Large intestine (tissue), 3 donors: ENCODE data around the gene PPP1R37. TPM values are rescaled to one million over a fixed set of nuclear protein-coding genes. Genes with fewer than 3 reads are reported as not detected.
A peak's percentile ranks its signal among the peaks of the same experiment; 100 is the strongest.

ENCODE experiments used
- DNase-seq, 2 donors: peaks; one replicate each; pipeline versions ENCODE4 v3.0.0 to v3.0.0-alpha.2; 2013
- H3K27ac ChIP-seq: one replicate; pipeline ENCODE4 v1.5.1; 2013; ENCODE audit warnings: low read length
- H3K27me3 ChIP-seq: 2 replicates; pipeline ENCODE4 v1.6.1; 2013; ENCODE audit warnings: low read length; ENCODE audit not compliant: control insufficient read depth, insufficient read depth
- H3K36me3 ChIP-seq: 2 replicates; pipeline ENCODE4 v1.6.1; 2013; ENCODE audit warnings: low read length; ENCODE audit not compliant: control insufficient read depth, insufficient read depth
- H3K4me1 ChIP-seq: one replicate; pipeline ENCODE4 v1.6.1; 2013; ENCODE audit warnings: low read length; ENCODE audit not compliant: control insufficient read depth, insufficient read depth
- H3K4me3 ChIP-seq: one replicate; pipeline ENCODE4 v1.5.1; 2013; ENCODE audit warnings: low read length
- H3K9me3 ChIP-seq: one replicate; pipeline ENCODE4 v1.6.1; 2013; ENCODE audit warnings: mild to moderate bottlenecking, low read depth, low read length, moderate library complexity; ENCODE audit not compliant: control insufficient read depth
- WGBS: methylation state at CpG from one replicate; pipeline ENCODE4 v1.1.5; 2013; ENCODE audit warnings: low lambda C conversion rate; ENCODE audit not compliant: insufficient coverage; 5-methylcytosine and 5-hydroxymethylcytosine counted together
- polyA plus RNA-seq: library from polyadenylated mRNA; unstranded; fragments of 120-200 nt; gene quantifications from one replicate; pipeline ENCODE4 v1.2.1, GENCODE V29; 2013

The PPP1R37 gene
- polyA plus RNA-seq, 1 donor: 40.3 TPM

DNA sequence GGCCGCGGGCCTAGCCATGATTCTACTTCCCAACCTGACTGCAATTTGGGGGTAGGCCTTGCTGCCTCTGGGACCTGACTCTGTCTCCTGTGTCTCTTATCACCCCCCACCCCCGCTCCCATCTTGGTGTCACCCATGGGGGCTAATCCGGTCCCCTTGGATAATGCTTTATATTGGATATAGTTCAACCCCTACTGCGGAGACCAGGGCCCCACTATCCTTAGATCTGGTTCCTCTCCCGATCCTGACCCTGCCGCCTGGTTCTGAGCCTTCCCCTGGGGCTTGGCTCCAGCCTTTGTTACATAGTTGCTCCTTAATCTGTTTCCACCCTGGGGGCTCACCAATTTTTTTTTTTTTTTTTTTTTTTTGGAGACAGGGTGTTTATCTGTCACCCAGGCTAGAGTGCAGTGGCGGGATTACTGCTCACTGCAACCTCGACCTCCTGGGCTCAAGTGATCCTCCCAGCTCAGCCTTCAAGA, 87.0 kb downstream of the PPP1R37 start:
- Histone ChIP-seq H3K36me3 (peaks cover 6% of the 10 kb centered on the region), H3K4me3 (peak overlapping the region; percentile 51), H3K9me3 (no peaks in the 10 kb centered on the region), H3K4me1 (peaks cover 11% of the 10 kb centered on the region), H3K27me3 (no peaks in the 10 kb centered on the region), H3K27ac (no peak overlapping the region)
- no CpG with 5 or more reads among the region's 9 CpGs for WGBS
- DNase-seq: no peak

DNA sequence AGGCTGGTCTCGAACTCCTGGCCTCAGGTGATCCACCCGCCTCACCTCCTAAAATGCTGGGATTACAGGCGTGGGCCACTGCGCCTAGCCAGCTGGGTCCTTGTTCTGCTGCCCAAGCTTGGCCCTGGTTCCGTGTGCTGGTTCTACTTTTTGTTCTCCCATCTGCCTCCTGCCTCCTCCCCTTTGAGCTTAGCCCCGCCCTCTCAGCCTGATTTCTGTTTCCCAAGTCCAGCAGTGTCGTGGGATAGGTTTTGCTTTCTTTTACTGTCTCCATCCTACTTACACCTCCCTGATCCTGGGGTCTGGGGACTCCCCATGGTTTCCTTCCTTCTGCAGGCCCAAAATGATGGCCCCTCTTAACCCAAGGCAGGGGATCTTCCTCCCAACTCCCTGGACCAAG, 88.0 kb downstream of the PPP1R37 start:
- no CpG with 5 or more reads among the region's 7 CpGs for WGBS
- no peak overlapping the region for H3K4me3 ChIP-seq

DNA sequence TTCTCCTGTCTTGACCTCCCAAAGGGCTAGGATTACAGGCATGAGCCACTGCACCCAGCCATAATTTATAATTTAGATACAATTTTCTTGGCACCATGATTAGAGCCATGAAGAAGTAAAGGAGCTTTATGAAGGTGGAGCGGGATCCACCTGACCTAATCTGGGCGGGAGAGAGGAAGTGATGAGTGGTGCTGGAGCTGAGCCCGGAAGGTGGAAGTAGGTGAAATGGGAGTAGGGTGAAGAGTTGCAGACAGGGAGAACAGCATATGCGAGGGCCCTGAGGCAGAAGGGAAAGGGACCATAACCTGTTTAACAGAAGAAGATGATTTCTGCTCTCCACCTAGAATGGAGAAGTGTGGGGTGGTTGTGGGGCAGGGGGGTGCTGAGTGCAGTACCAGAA, 89.8 kb downstream of the PPP1R37 start:
- WGBS: 100% methylated on average over 1 of the region's 4 CpGs
- Histone ChIP-seq H3K4me3 (no peak overlapping the region), H3K27me3 (no peaks in the 10 kb centered on the region), H3K9me3 (no peaks in the 10 kb centered on the region), H3K4me1 (peaks cover 8% of the 10 kb centered on the region), H3K27ac (no peak overlapping the region), H3K36me3 (peaks cover 6% of the 10 kb centered on the region)
- DNase-seq: no peak

More for the DNA sequence above, 88.0 kb downstream of the PPP1R37 start:
- peaks cover 6% of the 10 kb centered on the region for H3K36me3 ChIP-seq
- H3K27ac ChIP-seq: no peak overlapping the region
- no peak for DNase-seq
- peaks cover 11% of the 10 kb centered on the region for H3K4me1 ChIP-seq
- H3K9me3 ChIP-seq: no peaks in the 10 kb centered on the region
- H3K27me3 ChIP-seq: no peaks in the 10 kb centered on the region

DNA sequence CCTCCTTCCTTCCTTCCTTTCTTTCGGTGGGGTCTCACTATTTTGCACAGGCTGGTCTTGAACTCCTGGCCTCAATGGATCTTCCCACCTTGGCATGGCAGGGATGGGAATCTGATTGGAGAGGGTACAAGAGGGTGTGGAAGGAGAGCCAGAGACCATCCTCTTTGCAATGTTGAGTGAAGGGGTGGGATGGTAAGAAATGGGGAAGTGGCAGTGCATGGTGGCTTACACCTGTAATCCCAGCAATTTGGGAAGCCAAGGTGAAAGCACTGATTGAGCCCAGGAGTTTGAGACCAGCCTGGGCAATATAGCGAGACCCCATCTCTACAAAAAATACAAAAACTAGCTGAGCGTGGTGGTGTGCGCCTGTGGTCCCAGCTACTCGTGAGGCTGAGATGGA, 91.1 kb downstream of the PPP1R37 start:
- no CpG with 5 or more reads among the region's 5 CpGs for WGBS
- Histone ChIP-seq H3K4me1 (peaks cover 8% of the 10 kb centered on the region), H3K36me3 (peaks cover 6% of the 10 kb centered on the region), H3K4me3 (no peak overlapping the region), H3K9me3 (no peaks in the 10 kb centered on the region), H3K27ac (no peak overlapping the region), H3K27me3 (no peaks in the 10 kb centered on the region)
- DNase-seq: no peak

DNA sequence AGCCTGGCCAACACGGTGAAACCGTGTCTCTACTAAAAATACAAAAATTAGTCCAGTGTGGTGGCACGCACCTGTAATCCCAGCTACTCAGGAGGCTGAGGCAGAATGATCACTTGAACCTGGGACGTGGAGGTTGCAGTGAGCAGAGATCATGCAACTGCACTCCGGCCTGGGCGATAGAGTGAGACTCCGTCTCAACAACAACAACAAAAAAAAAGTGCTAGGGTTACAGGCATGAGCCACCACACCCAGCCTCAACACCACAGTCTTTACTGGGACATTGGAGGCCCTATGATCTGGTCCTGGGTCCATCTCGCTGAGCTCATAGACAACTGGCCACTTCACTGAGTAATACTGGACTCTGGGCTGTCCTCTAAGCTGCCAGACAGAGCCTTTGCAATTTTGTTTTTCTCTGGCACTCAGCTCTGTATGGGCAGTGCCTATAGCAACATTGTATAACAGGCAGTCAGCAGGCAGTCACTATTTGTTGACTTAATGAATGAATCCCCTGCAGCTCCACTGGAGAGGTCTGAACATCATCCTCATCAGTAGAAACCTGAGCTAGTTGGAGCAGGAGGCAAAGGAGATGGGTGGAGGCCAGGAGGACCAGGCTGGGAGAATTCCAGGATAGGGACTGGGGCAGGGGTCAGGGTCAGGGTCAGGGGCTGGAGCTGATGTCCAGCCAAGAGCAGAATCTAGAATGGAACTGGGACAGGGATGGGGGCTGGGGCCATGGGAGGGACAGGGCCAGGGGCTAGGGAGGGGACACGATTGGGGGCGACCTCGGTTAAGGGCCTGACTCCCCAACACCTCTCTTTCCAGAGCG, 93.7 kb downstream of the PPP1R37 start:
- H3K4me3 ChIP-seq: no peak overlapping the region

DNA sequence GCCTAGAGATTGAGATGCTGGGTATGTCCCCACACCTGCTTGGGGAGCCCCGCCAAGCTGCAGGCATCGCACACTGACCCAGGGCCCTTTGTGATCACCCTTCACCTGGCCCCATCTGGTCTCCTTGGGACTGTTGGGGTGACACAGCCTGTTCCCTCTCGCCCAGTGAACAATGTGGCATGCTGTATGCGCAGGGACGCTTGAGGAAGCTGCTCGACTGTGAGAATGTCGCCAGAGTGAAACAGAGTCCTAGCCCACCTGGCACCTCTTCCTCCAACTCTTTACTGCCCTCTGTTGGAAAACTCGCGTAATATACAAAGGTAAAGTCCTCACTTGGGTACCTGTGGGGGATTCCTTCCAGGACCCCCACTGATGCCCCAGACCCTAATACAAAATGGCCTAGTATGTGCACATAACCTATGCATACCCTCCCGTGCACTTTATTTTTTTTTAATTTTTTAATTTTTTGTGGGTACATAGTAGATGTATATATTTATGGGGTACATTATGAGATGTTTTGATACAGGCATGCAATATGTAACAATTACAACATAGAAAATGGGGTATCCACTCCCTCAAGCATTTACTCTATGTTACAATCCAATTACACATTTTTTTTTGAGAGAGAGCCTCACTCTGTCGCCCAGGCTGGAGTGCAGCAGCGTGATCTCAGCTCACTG, 94.6 kb downstream of the PPP1R37 start:
- no peaks in the 10 kb centered on the region for H3K27me3 ChIP-seq
- no peaks in the 10 kb centered on the region for H3K4me1 ChIP-seq
- no peaks in the 10 kb centered on the region for H3K36me3 ChIP-seq
- no peak overlapping the region for H3K4me3 ChIP-seq
- WGBS: no CpG with 5 or more reads among the region's 12 CpGs
- no peaks in the 10 kb centered on the region for H3K9me3 ChIP-seq
- H3K27ac ChIP-seq: no peak overlapping the region
- no peak for DNase-seq

More for the DNA sequence above, 93.7 kb downstream of the PPP1R37 start:
- H3K9me3 ChIP-seq: no peaks in the 10 kb centered on the region
- no peaks in the 10 kb centered on the region for H3K27me3 ChIP-seq
- no peak overlapping the region for H3K27ac ChIP-seq
- H3K4me1 ChIP-seq: no peaks in the 10 kb centered on the region
- DNase-seq: no peak
- WGBS: no CpG with 5 or more reads among the region's 12 CpGs
- H3K36me3 ChIP-seq: no peaks in the 10 kb centered on the region

DNA sequence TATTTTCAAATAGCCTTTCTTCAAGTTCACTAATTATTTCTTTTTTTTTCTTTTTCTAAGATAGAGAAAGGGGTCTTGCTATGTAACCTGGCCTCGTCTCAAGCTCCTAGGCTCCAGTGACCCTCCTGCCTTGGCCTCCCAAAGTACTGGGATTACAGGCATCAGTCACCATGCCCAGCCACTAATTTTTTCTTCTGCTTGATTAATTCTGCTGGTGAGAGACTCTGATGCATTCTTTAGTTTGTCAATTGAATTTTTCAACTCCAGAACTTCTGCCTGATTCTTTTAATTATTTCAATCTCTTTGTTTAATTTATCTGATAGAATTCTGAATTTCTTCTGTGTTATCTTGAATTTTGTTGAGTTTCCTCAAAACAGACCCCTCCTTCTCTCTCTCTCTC, 97.0 kb downstream of the PPP1R37 start:
- Histone ChIP-seq H3K27me3 (no peaks in the 10 kb centered on the region), H3K36me3 (no peaks in the 10 kb centered on the region), H3K4me1 (no peaks in the 10 kb centered on the region), H3K27ac (no peak overlapping the region), H3K4me3 (no peak overlapping the region), H3K9me3 (no peaks in the 10 kb centered on the region)
- no CpG with 5 or more reads among the region's 1 CpG for WGBS
- no peak for DNase-seq

DNA sequence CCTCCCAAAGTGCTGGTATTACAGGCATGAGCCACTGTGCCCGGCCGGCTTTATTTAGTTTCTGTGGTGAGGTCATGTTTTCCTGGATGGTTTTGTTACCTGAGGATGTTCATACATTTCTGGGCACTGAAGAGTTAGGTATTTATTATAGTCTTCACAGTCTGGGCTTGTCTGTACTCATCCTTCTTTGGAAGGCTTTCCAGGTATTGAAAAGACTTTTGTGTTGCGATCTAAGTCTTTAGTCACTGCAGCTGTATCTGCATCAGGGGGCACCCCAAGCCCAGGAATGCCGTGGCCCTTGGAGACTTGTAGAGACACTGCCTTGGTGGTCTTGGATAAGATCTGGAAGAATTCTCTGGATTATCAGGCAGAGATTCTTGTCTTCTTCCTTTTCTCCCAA, 98.4 kb downstream of the PPP1R37 start:
- H3K4me1 ChIP-seq: no peaks in the 10 kb centered on the region
- WGBS: no CpG with 5 or more reads among the region's 4 CpGs
- no peaks in the 10 kb centered on the region for H3K9me3 ChIP-seq
- no peak for DNase-seq
- H3K27me3 ChIP-seq: no peaks in the 10 kb centered on the region
- H3K27ac ChIP-seq: no peak overlapping the region
- no peaks in the 10 kb centered on the region for H3K36me3 ChIP-seq
- H3K4me3 ChIP-seq: no peak overlapping the region

DNA sequence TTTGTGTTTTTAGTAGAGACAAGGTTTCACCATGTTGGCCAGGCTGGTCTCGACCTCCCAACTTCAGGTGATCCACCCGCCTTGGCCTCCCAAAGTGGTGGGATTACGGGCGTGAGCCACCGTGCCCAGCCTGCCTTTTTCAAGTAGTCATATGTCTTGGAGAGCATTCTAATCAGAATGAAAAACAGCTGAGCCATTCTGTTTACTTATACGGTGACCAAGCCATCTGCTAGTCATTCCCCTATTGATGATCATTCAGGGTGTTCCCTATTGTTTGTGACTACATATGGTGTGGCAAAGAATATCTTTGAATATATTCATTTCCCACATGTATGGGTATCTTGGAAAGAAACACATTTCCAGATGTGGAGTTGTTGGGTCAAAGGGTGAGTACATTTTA, 102.8 kb downstream of the PPP1R37 start:
- no peaks in the 10 kb centered on the region for H3K4me1 ChIP-seq
- no peaks in the 10 kb centered on the region for H3K27me3 ChIP-seq
- no peak overlapping the region for H3K4me3 ChIP-seq
- WGBS: no CpG with 5 or more reads among the region's 6 CpGs
- H3K27ac ChIP-seq: no peak overlapping the region
- no peaks in the 10 kb centered on the region for H3K36me3 ChIP-seq
- no peaks in the 10 kb centered on the region for H3K9me3 ChIP-seq
- no peak for DNase-seq
